Measurements from ENCODE around the gene LRP5. TPM values are rescaled to one million over a fixed set of nuclear protein-coding genes. Genes with fewer than 3 reads are reported as not detected.
A peak's percentile ranks its signal among the peaks of the same experiment; 100 is the strongest.

LRP5 gene
- total RNA-seq, 1 donor from 2014 or later, result 44.3 TPM

GRCh38 chr11:68325907-68326220 is 13.5 kb downstream of the LRP5 start:
- Mint-ChIP-seq H3K36me3 (ENCODE audit: low read depth) (peaks cover 4% of the 10 kb centered on the region), H3K4me3 (no peak overlapping the region), H3K27ac (ENCODE audit: unreplicated experiment) (no peak overlapping the region), H3K9me3 (no peaks in the 10 kb centered on the region), H3K27me3 (ENCODE audit: low read depth) (no peaks in the 10 kb centered on the region), H3K4me1 (peaks cover 52% of the 10 kb centered on the region)
- TF ChIP-seq CTCF (conservative IDR thresholded peaks at IDR 0.05), result no peak
- no peak for DNase-seq (ENCODE audit: low read depth, low spot score)

DNA sequence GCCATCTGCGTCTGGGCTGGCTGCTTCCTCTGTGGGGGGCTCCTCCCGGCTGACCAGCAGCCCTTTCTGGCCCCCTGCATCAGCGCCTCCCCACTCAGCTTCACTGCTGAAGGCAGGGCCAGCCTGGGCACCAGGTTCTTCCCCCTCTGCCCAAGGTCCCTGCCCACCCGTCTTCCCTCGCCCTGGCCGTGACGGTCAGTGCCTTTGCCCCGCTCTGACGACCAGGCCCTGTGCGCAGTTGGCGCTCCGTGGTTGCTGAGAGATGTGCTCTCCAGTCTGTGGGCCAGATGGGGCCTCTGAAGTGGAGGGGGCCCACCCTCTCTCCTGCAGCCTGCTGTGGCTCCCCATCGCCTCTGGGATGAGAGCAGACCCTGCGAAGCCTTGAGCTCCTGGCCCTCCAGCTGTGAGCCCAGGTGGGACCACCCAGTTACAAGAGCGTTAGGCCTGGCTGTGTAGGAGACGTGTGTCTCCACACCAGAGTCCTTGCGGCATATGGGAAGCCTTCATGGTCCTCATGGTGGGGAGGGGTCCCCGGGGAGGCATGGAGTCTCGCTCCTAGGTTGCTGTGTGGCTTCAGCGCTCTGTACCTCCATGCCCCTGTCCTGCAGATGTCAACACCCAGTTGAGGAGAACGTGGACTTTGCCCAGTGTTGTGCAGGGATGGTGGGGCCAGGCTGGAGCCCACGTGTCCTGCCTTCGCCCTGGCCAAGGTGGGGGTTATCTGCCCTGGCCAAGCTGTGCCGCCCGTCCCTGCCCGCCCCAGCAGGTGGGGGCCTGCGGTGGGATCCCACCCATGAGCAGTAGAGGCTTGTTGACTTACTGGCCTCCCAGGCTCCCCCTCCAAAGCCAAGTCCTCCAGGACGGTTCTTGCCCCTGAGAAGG is 14.2 kb downstream of the LRP5 start:
- no peak for TF ChIP-seq CTCF (conservative IDR thresholded peaks at IDR 0.05)
- Mint-ChIP-seq H3K4me3 (no peak overlapping the region), H3K9me3 (no peaks in the 10 kb centered on the region), H3K36me3 (ENCODE audit: low read depth) (no peaks in the 10 kb centered on the region), H3K27ac (ENCODE audit: unreplicated experiment) (no peak overlapping the region), H3K4me1 (peaks cover 59% of the 10 kb centered on the region), H3K27me3 (ENCODE audit: low read depth) (no peaks in the 10 kb centered on the region)
- DNase-seq (ENCODE audit: low read depth, low spot score), result no peak

GRCh38 chr11:68327586-68328370 is 15.4 kb downstream of the LRP5 start:
- H3K36me3 Mint-ChIP-seq (ENCODE audit: low read depth), result no peaks in the 10 kb centered on the region
- H3K27ac Mint-ChIP-seq (ENCODE audit: unreplicated experiment), result peak overlapping the region; percentile 95
- peak overlapping the region; percentile 68 for H3K4me3 Mint-ChIP-seq
- DNase-seq (ENCODE audit: low read depth, low spot score), result no peak
- peaks cover 65% of the 10 kb centered on the region for H3K4me1 Mint-ChIP-seq
- TF ChIP-seq CTCF (conservative IDR thresholded peaks at IDR 0.05), result no peak
- H3K27me3 Mint-ChIP-seq (ENCODE audit: low read depth), result no peaks in the 10 kb centered on the region
- no peaks in the 10 kb centered on the region for H3K9me3 Mint-ChIP-seq

DNA sequence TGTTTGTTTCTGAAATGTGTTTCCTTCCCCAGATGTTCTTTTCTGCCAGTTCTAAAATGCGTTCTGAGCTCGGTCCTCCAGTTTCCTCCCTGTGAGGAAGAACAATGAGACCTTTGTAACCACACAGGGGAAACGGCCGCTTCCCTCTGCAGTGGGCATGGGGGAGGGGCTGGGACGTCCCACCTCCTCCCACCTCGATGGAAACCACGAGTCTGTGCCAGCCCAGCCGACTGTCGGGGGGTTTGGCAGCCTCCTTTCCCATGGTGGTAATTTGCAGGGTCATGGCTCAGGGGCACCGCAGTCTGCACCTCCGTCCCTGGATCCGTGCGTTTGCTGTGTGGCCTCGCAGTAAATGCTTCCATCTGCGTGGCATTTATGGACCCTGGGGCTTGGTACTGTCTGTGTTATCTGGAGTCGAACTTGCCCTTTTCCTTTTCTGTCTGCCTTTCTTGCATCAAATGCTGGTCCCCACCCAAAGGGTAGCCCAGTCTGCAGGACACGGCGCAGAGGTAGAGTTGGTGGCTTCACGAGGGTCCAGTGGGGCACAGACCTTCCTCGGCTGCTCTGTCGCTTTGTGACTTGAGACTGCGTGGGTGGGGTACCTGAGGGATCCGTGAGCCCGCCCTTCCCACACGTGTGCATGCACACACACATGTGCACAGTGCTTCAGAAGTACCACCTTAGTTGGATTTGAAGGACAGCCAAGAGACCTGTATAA is 16.1 kb downstream of the LRP5 start:
- Mint-ChIP-seq H3K36me3 (ENCODE audit: low read depth) (no peaks in the 10 kb centered on the region), H3K4me1 (peaks cover 68% of the 10 kb centered on the region), H3K27me3 (ENCODE audit: low read depth) (no peaks in the 10 kb centered on the region), H3K4me3 (peak overlapping the region; percentile 68), H3K27ac (ENCODE audit: unreplicated experiment) (peak overlapping the region; percentile 95), H3K9me3 (no peaks in the 10 kb centered on the region)
- no peak for TF ChIP-seq CTCF (conservative IDR thresholded peaks at IDR 0.05)
- DNase-seq (ENCODE audit: low read depth, low spot score), result peak; percentile 63

GRCh38 chr11:68329536-68329935 is 17.1 kb downstream of the LRP5 start:
- no peak overlapping the region for H3K4me3 Mint-ChIP-seq
- DNase-seq (ENCODE audit: low read depth, low spot score), result no peak
- peaks cover 72% of the 10 kb centered on the region for H3K4me1 Mint-ChIP-seq
- TF ChIP-seq CTCF (conservative IDR thresholded peaks at IDR 0.05), result no peak
- H3K27ac Mint-ChIP-seq (ENCODE audit: unreplicated experiment), result no peak overlapping the region
- no peaks in the 10 kb centered on the region for H3K27me3 Mint-ChIP-seq (ENCODE audit: low read depth)
- peaks cover 2% of the 10 kb centered on the region for H3K36me3 Mint-ChIP-seq (ENCODE audit: low read depth)
- H3K9me3 Mint-ChIP-seq, result no peaks in the 10 kb centered on the region
